Endothelial cell of umbilical vein (primary cell): Measurements from ENCODE around the gene ITGA11. TPM values are rescaled to one million over a fixed set of nuclear protein-coding genes. Genes with fewer than 3 reads are reported as not detected.

Experiments
- BruUV-seq: library from RNA; stranded (reverse); fragments of 400-500 nt; replicated peaks from 2 replicates; lab custom pipeline; 2021; lab: Mats Ljungman, UMichigan
- CTCF ChIA-PET: fragments of 300-600, 350-600 bp; sonication (Branson Sonifier 250); formaldehyde crosslinking; loops from one replicate; lab custom pipeline; 2021; ENCODE audit warnings: antibody characterized with exemption, inconsistent platforms; lab: Charles Lee
- POLR2A ChIA-PET: fragments of 300-600, 350-600 bp; sonication (Branson Sonifier 250); formaldehyde crosslinking; loops from one replicate; lab custom pipeline; 2021; ENCODE audit warnings: antibody characterized with exemption, inconsistent platforms; lab: Charles Lee
- DNase-seq: peaks from one replicate; pipeline ENCODE4 v3.0.0-alpha.2; 2011; ENCODE audit warnings: low read depth, low spot score
- FAIRE-seq: peaks from 2 replicates; lab custom pipeline; 2011; peaks lifted over from hg19 to GRCh38; lab: Jason Lieb, UNC
- H2AFZ ChIP-seq: 2 replicates; pipeline ENCODE4 v1.6.0; 2012; ENCODE audit warnings: low read depth, low read length, control low read depth, inconsistent platforms
- H3K27ac ChIP-seq: 2 replicates; pipeline ENCODE4 v1.5.1; 2011; ENCODE audit warnings: low read depth, mild to moderate bottlenecking, control low read depth, low read length, moderate library complexity; ENCODE audit not compliant: insufficient read depth
- H3K27me3 ChIP-seq, 2 experiments: 2 replicates each; pipeline versions ENCODE4 v1.6.0 to v1.6.1; 2011; ENCODE audit warnings: low read length in 2 of 2, mixed read lengths in 1 of 2; ENCODE audit not compliant: control insufficient read depth in 2 of 2, insufficient read depth in 2 of 2
- H3K36me3 ChIP-seq, 2 experiments: 2 replicates in 1 of 2; 3 replicates in 1 of 2; pipeline ENCODE4 v1.5.1; 2011; ENCODE audit warnings: low read length in 2 of 2, mild to moderate bottlenecking in 1 of 2, moderate library complexity in 1 of 2; ENCODE audit not compliant: control insufficient read depth in 2 of 2, insufficient read depth in 2 of 2; ENCODE audit errors: extremely low read depth in 1 of 2
- H3K4me1 ChIP-seq: 3 replicates; pipeline ENCODE4 v1.5.1; 2011; ENCODE audit warnings: mild to moderate bottlenecking, low read length; ENCODE audit not compliant: control insufficient read depth, insufficient read depth; ENCODE audit errors: extremely low read depth
- H3K4me2 ChIP-seq: 2 replicates; pipeline ENCODE4 v1.6.1; 2011; ENCODE audit warnings: low read length, control low read depth, mixed read lengths; ENCODE audit not compliant: insufficient read depth
- H3K4me3 ChIP-seq, 3 experiments: fragments of 200-600 bp in 1 of 3; sonication (generic), shearing (Covaris generic) in 1 of 3; replicated peaks in 1 of 3; 2 replicates each; pipeline ENCODE4 v1.5.1; 2011 to 2016; ENCODE audit warnings: control low read depth in 3 of 3, low read length in 3 of 3, mild to moderate bottlenecking in 2 of 3, inconsistent platforms in 1 of 3, low read depth in 1 of 3, moderate library complexity in 1 of 3; ENCODE audit not compliant: insufficient read depth in 1 of 3
- H3K79me2 ChIP-seq: 2 replicates; pipeline ENCODE4 v1.6.0; 2012; ENCODE audit warnings: low read length, inconsistent platforms; ENCODE audit not compliant: control insufficient read depth, insufficient read depth
- H3K9ac ChIP-seq: replicated peaks from 2 replicates; pipeline ENCODE3; 2011; ENCODE audit warnings: low read length, control low read depth; ENCODE audit not compliant: insufficient read depth; ENCODE audit errors: extremely low read depth
- H3K9me1 ChIP-seq: replicated peaks from 3 replicates; pipeline ENCODE4 v1.6.0; 2011; ENCODE audit warnings: mild to moderate bottlenecking, low read length; ENCODE audit not compliant: control insufficient read depth, insufficient read depth; ENCODE audit errors: extremely low read depth
- H3K9me3 ChIP-seq: replicated peaks from 2 replicates; pipeline ENCODE4 v1.5.1; 2012; ENCODE audit warnings: low read length, inconsistent platforms; ENCODE audit not compliant: control insufficient read depth, insufficient read depth
- H4K20me1 ChIP-seq: replicated peaks from 2 replicates; pipeline ENCODE3; 2011; ENCODE audit warnings: mild to moderate bottlenecking, low read length; ENCODE audit not compliant: control insufficient read depth, insufficient read depth; ENCODE audit errors: extremely low read depth
- EZH2 ChIP-seq: IDR thresholded peaks from 2 replicates; pipeline ENCODE4 v1.6.1; 2012; ENCODE audit warnings: borderline replicate concordance, low read depth, mild to moderate bottlenecking, moderate library complexity, low read length, inconsistent platforms; ENCODE audit not compliant: severe bottlenecking
- FOS ChIP-seq: IDR thresholded peaks from 2 replicates; pipeline ENCODE4 v1.6.1; 2011; ENCODE audit warnings: mild to moderate bottlenecking, low read length, moderate library complexity, borderline replicate concordance; ENCODE audit not compliant: insufficient read depth
- GATA2 ChIP-seq: IDR thresholded peaks from 2 replicates; pipeline ENCODE4 v1.7.0; 2011; ENCODE audit warnings: low read depth, mild to moderate bottlenecking, moderate library complexity, mixed read lengths, low read length; ENCODE audit not compliant: insufficient read length, insufficient read depth
- JUN ChIP-seq: IDR thresholded peaks from 2 replicates; pipeline ENCODE4 v1.6.1; 2011; ENCODE audit warnings: borderline replicate concordance, low read depth; ENCODE audit not compliant: insufficient read length, insufficient read depth
- MYC ChIP-seq: IDR thresholded peaks from one replicate; pipeline ENCODE4 v1.6.1; 2011; ENCODE audit warnings: mild to moderate bottlenecking, low read depth, low read length
- POLR2A ChIP-seq: IDR thresholded peaks from 2 replicates; pipeline ENCODE4 v1.6.1; 2012; ENCODE audit warnings: low read depth, mild to moderate bottlenecking, control low read depth, low read length
- POLR2AphosphoS5 ChIP-seq: IDR thresholded peaks from 2 replicates; pipeline ENCODE4 v1.6.1; 2012; ENCODE audit warnings: low read depth, mild to moderate bottlenecking, control low read depth, low read length, moderate library complexity; ENCODE audit not compliant: insufficient read depth
- dilution Hi-C: fragments of 300-500 bp; cut with MboI; formaldehyde crosslinking; loops from one replicate; pipeline ENCODE4 v1.15.0; 2019; ENCODE audit warnings: low sequenced_read_pairs; ENCODE audit not compliant: extremely low pct_ligation_motif_present
- intact Hi-C: fragments of 100-400 bp; cut with micrococcal nuclease; formaldehyde crosslinking; loops from one replicate; pipeline ENCODE4 v1.10.0; 2022
- polyA plus RNA-seq, 4 experiments: library from polyadenylated mRNA; depleted of rRNA in 3 of 4; stranded (reverse) in 3 of 4; unstranded in 1 of 4; fragments of >200 nt; gene quantifications; 2 replicates each; pipeline versions ENCODE4 v1.2.1 to v1.2.3, GENCODE V29; 2011 to 2012; ENCODE audit warnings: missing spikeins in 1 of 4
- total RNA-seq: library from RNA; stranded (reverse); gene quantifications from 2 replicates; pipeline ENCODE4 v1.2.3, GENCODE V29; 2021
- TF ChIP-seq, protein P1 (sequence below), 2 donors: IDR thresholded peaks; 1 replicate in 1 of 2; 2 replicates in 1 of 2; pipeline ENCODE4 v1.5.1; 2011; ENCODE audit warnings: low read length in 2 of 2, mild to moderate bottlenecking in 2 of 2, moderate library complexity in 2 of 2, control low read depth in 1 of 2, inconsistent platforms in 1 of 2, low read depth in 1 of 2; ENCODE audit not compliant: insufficient read depth in 1 of 2; ENCODE audit errors: extremely low read depth in 1 of 2
- TF ChIP-seq, protein P2 (sequence below): IDR thresholded peaks from 2 replicates; pipeline ENCODE4 v1.6.1; 2011; ENCODE audit not compliant: insufficient read depth, insufficient read length

The ITGA11 gene
- total and polyA plus RNA-seq, 2 donors (not counting 3 experiments of a cell fraction or from before 2014, with no cell fraction given), result 0.18 to 1.0 TPM

DNA sequence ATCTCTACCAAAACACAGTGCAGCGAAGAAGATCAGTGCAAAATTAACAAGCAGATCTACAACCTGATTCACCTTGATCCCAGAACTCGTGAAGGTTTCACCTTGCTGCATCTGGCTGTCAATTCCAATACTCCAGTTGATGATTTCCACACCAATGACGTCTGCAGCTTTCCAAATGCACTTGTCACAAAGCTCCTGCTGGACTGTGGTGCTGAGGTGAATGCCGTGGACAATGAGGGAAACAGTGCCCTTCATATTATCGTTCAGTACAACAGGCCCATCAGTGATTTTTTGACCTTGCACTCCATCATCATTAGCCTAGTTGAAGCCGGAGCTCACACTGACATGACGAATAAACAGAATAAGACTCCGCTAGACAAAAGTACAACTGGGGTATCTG lies 141.2 kb downstream of the ITGA11 start:
- CTCF ChIA-PET, result interaction anchor here (1.2 to 1.8 kb wide), 2 partner anchors 16 to 38 kb away, joined by 4 to 6 read pairs; no protein-coding TSS in a partner anchor
- no TSS peak for BruUV-seq

More for the DNA sequence above, 141.2 kb downstream of the ITGA11 start:
- DNase-seq (no peak), FAIRE-seq (no peak)
- H3K4me1 ChIP-seq, result no peaks in the 10 kb centered on the region
- H3K9ac ChIP-seq, result no peak overlapping the region
- no peak overlapping the region for H3K27ac ChIP-seq
- H3K9me1 ChIP-seq, result peaks cover 2% of the 10 kb centered on the region
- peaks cover 14% of the 10 kb centered on the region for H4K20me1 ChIP-seq
- H3K36me3 ChIP-seq, result peaks cover 9 to 14% of the 10 kb centered on the region in 2 experiments
- TF ChIP-seq FOS (no peak), JUN (no peak), GATA2 (no peak), MYC (no peak), POLR2A (no peak), EZH2 (no peak), POLR2AphosphoS5 (no peak)
- TF ChIP-seq, protein P1, sequence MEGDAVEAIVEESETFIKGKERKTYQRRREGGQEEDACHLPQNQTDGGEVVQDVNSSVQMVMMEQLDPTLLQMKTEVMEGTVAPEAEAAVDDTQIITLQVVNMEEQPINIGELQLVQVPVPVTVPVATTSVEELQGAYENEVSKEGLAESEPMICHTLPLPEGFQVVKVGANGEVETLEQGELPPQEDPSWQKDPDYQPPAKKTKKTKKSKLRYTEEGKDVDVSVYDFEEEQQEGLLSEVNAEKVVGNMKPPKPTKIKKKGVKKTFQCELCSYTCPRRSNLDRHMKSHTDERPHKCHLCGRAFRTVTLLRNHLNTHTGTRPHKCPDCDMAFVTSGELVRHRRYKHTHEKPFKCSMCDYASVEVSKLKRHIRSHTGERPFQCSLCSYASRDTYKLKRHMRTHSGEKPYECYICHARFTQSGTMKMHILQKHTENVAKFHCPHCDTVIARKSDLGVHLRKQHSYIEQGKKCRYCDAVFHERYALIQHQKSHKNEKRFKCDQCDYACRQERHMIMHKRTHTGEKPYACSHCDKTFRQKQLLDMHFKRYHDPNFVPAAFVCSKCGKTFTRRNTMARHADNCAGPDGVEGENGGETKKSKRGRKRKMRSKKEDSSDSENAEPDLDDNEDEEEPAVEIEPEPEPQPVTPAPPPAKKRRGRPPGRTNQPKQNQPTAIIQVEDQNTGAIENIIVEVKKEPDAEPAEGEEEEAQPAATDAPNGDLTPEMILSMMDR (IDR thresholded peaks at IDR 0.05; ENCODE audit: extremely low read depth in 1 of 2, insufficient read depth in 1 of 2, low read depth in 1 of 2, low read length in 2 of 2), result no peak
- TF ChIP-seq, protein P2, sequence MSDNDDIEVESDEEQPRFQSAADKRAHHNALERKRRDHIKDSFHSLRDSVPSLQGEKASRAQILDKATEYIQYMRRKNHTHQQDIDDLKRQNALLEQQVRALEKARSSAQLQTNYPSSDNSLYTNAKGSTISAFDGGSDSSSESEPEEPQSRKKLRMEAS, result no peak
- no peak overlapping the region for H3K4me3 ChIP-seq
- POLR2A ChIA-PET, result no interaction called here
- intact Hi-C loops (no loop called here), dilution Hi-C loops (no loop called here)
- H3K9me3 ChIP-seq, result no peaks in the 10 kb centered on the region
- peaks cover 77% of the 10 kb centered on the region for H3K79me2 ChIP-seq
- H2AFZ ChIP-seq, result no peak overlapping the region
- H3K4me2 ChIP-seq, result no peak overlapping the region
- H3K27me3 ChIP-seq, result no peaks in the 10 kb centered on the region
